ENCODE measurements around the gene OPCML.

Gene OPCML

DNA sequence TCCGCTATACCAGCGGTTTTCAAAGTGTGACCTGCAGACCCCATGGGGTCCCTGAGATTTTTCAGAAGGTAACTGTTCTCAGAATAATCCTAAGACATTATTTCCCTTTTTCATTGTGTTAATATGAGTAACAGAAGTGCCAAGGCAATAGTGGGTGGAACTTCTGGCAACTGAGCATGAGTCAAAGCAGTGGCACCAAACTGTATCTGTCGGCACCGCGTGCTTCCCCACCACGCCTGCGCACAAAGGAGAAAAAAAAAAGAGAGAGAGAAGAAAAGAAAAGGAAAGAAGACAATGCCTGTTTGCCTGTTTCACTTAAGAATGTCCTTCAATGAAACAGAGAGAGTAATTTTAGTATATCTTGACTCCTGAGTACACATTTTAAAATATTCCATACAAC, 679.9 kb downstream of the OPCML start:
- Histone ChIP-seq H3K27me3 (no peaks in the 10 kb centered on the region), H3K4me3 (ENCODE audit: low read depth in 1 of 2, low read length in 1 of 2) (no peak overlapping the region), H3K27ac (no peak overlapping the region), H3K4me1 (ENCODE audit: control insufficient read depth in 1 of 2, insufficient read depth in 1 of 2, low read depth in 1 of 2, low read length in 1 of 2) (no peaks in the 10 kb centered on the region), H3K9me3 (no peaks in the 10 kb centered on the region), H3K36me3 (no peaks in the 10 kb centered on the region)
- TF ChIP-seq, protein P1, sequence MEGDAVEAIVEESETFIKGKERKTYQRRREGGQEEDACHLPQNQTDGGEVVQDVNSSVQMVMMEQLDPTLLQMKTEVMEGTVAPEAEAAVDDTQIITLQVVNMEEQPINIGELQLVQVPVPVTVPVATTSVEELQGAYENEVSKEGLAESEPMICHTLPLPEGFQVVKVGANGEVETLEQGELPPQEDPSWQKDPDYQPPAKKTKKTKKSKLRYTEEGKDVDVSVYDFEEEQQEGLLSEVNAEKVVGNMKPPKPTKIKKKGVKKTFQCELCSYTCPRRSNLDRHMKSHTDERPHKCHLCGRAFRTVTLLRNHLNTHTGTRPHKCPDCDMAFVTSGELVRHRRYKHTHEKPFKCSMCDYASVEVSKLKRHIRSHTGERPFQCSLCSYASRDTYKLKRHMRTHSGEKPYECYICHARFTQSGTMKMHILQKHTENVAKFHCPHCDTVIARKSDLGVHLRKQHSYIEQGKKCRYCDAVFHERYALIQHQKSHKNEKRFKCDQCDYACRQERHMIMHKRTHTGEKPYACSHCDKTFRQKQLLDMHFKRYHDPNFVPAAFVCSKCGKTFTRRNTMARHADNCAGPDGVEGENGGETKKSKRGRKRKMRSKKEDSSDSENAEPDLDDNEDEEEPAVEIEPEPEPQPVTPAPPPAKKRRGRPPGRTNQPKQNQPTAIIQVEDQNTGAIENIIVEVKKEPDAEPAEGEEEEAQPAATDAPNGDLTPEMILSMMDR (IDR thresholded peaks at IDR 0.05) = no peak

DNA sequence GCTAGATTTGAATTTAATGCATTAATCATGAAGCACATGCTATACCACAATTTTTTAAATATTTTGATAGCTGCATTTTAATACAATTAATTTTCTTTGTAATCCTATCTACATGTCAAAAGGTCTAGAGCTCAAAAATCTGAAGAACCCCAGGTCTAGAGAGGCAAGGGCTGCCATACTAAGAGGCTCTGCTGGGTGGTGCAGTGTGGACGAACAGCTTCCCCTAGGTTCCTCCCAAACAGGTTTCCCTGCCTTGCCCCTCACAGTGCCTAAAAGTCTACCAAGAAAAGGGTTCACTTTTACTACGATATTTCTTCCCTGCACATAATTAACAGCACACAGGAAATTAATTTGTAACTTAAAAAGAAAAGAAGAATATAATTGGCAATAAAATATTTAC, 681.1 kb downstream of the OPCML start:
- Histone ChIP-seq H3K9me3 (no peaks in the 10 kb centered on the region), H3K4me3 (ENCODE audit: low read depth in 1 of 2, low read length in 1 of 2) (no peak overlapping the region), H3K4me1 (ENCODE audit: control insufficient read depth in 1 of 2, insufficient read depth in 1 of 2, low read depth in 1 of 2, low read length in 1 of 2) (no peaks in the 10 kb centered on the region), H3K27ac (no peak overlapping the region), H3K27me3 (no peaks in the 10 kb centered on the region), H3K36me3 (no peaks in the 10 kb centered on the region)
- TF ChIP-seq, protein P1 (IDR thresholded peaks at IDR 0.05) = no peak

DNA sequence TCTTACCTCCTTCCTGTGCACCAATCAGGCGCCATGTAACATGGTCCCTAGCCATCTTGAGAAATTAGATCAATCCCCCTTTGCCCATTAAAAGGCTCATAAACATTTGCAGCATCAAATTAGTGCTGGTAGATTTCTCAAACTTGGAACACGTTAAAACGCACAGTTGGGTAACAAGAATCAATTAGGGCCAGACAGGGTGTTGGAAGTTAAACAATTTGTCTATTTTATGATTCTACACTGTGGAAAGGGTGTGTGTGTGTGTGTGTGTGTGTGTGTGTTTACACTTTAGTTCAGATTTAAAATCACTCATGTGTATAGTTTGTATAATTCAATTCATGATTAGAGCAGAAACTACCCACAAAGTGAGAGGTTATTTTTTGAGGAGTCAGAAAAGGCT, 682.0 kb downstream of the OPCML start:
- no peaks in the 10 kb centered on the region for H3K4me1 ChIP-seq (ENCODE audit: control insufficient read depth in 1 of 2, insufficient read depth in 1 of 2, low read depth in 1 of 2, low read length in 1 of 2)
- no peaks in the 10 kb centered on the region for H3K27me3 ChIP-seq
- TF ChIP-seq, protein P1 (IDR thresholded peaks at IDR 0.05) = no peak
- no peaks in the 10 kb centered on the region for H3K36me3 ChIP-seq
- no peak overlapping the region for H3K27ac ChIP-seq
- H3K9me3 ChIP-seq = no peaks in the 10 kb centered on the region
- H3K4me3 ChIP-seq (ENCODE audit: low read depth in 1 of 2, low read length in 1 of 2) = no peak overlapping the region

DNA sequence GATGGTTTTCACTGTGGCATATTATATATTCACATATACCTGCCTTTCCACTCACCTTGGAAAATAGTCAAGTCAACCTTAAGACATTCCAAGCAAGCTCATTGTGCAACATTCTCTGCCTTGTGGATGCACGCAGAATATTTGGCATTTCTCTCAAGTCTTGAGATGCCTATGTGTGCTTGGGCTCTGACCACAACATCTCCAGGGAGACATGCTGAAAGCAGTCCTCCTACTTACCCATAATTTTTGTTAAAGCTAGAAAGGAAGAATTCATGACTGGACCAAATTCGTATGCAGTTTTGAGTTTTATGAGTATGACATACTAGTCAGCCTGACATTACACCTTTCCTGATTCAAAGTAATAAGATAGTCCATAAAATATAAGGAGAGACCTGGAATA, 684.0 kb downstream of the OPCML start:
- TF ChIP-seq, protein P1 (IDR thresholded peaks at IDR 0.05) = no peak
- Histone ChIP-seq H3K4me1 (ENCODE audit: control insufficient read depth in 1 of 2, insufficient read depth in 1 of 2, low read depth in 1 of 2, low read length in 1 of 2) (no peaks in the 10 kb centered on the region), H3K27me3 (no peaks in the 10 kb centered on the region), H3K4me3 (ENCODE audit: low read depth in 1 of 2, low read length in 1 of 2) (no peak overlapping the region), H3K9me3 (no peaks in the 10 kb centered on the region), H3K27ac (no peak overlapping the region), H3K36me3 (no peaks in the 10 kb centered on the region)

DNA sequence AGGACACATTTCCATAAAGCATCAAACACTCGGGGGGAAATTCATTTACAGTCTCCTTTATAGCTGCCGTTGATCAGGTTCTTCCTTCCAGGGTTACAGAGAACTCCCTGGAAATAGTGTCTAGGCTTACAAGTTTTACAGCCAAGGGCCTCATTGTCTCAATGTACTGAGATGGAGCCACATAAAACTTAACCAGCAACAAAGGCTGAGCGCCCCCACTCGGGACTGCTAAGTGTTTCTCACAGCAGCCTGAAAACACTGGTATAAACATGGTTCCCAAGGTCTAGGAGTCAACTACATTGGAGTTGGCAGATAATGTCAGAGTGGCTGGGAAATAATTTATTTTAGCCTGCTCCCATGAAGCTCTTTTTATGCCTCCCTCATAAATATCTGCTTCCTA, 686.2 kb downstream of the OPCML start:
- H3K4me3 ChIP-seq (ENCODE audit: low read depth in 1 of 2, low read length in 1 of 2) = no peak overlapping the region
- H3K9me3 ChIP-seq = no peaks in the 10 kb centered on the region
- TF ChIP-seq, protein P1 (IDR thresholded peaks at IDR 0.05) = no peak
- no peak overlapping the region for H3K27ac ChIP-seq
- no peaks in the 10 kb centered on the region for H3K36me3 ChIP-seq
- no peaks in the 10 kb centered on the region for H3K27me3 ChIP-seq
- no peaks in the 10 kb centered on the region for H3K4me1 ChIP-seq (ENCODE audit: control insufficient read depth in 1 of 2, insufficient read depth in 1 of 2, low read depth in 1 of 2, low read length in 1 of 2)
